ENCODE measurements around the gene GCK.
A peak's percentile ranks its signal among the peaks of the same experiment; 100 is the strongest.
"Not testable (repeated sequence)": the region's sequence is repeated elsewhere in the genome, so short reads cannot be mapped to it uniquely, and the experiment has no call there.

The GCK gene

GRCh38 chr7:44200699-44201461, 11.6 kb upstream of the GCK start, which contains the start of gene YKT6:
TSS of gene YKT6 (plus strand) at chr7:44200978. CDS start at chr7:44201136, 158 bp downstream.
- DNase-seq, result peak; percentile 81 to 97

- not testable (repeated sequence) for DNase-seq
Observed at GRCh38 chr7:44200163-44200562, 10.9 kb upstream of the GCK start.

GRCh38 chr7:44197474-44197873, 8.2 kb upstream of the GCK start:
- no peak for DNase-seq

GRCh38 chr7:44196450-44196872, 7.2 kb upstream of the GCK start:
- DNase-seq, result peak; percentile 25 to 81

GRCh38 chr7:44195889-44196288, 6.7 kb upstream of the GCK start:
- DNase-seq, result peak in 1 of 2 experiments; percentile 43

- DNase-seq, result no peak
Observed at GRCh38 chr7:44194562-44195145, 5.4 kb upstream of the GCK start.

- no peak for DNase-seq
Observed at GRCh38 chr7:44194069-44194468, 4.8 kb upstream of the GCK start.

GRCh38 chr7:44193011-44193802, 4.0 kb upstream of the GCK start:
- no peak for DNase-seq

GRCh38 chr7:44191171-44191570, 1.9 kb upstream of the GCK start:
- no peak for DNase-seq

- DNase-seq, result no peak
Observed at GRCh38 chr7:44189993-44190872, 994 bp upstream of the GCK start.

GRCh38 chr7:44188480-44189225, 586 bp downstream of the GCK start:
- DNase-seq, result no peak

- no peak for DNase-seq
Observed at GRCh38 chr7:44187636-44188416, 1.4 kb downstream of the GCK start.

GRCh38 chr7:44186736-44187135, 2.5 kb downstream of the GCK start:
- DNase-seq, result no peak

- DNase-seq, result no peak
Observed at GRCh38 chr7:44185729-44186128, 3.5 kb downstream of the GCK start.

GRCh38 chr7:44184873-44185446, 4.3 kb downstream of the GCK start:
- no peak for DNase-seq

GRCh38 chr7:44184206-44184872, 4.9 kb downstream of the GCK start:
- DNase-seq, result no peak

- DNase-seq, result no peak
Observed at GRCh38 chr7:44183386-44183785, 5.9 kb downstream of the GCK start.

GRCh38 chr7:44182827-44183226, 6.4 kb downstream of the GCK start:
- DNase-seq, result no peak

GRCh38 chr7:44180631-44181030, 8.6 kb downstream of the GCK start:
- no peak for DNase-seq

- peak; percentile 39 to 67 for DNase-seq
Observed at GRCh38 chr7:44177570-44178131, 11.6 kb downstream of the GCK start.
